IMR-90 (cell line): Measurements from ENCODE around the gene CCDC87. TPM values are rescaled to one million over a fixed set of nuclear protein-coding genes. Genes with fewer than 3 reads are reported as not detected.

Experiments used
- ATAC-seq: fragments of 200-7000 bp; cut with Tn5 transposase; 2 replicates; pipeline ENCODE4 v1.9.1; 2020; ENCODE audit warnings: low read depth, mild to moderate bottlenecking, moderate library complexity
- BruUV-seq: library from RNA; stranded (reverse); fragments of 400-500 nt; replicated peaks from 2 replicates; lab custom pipeline; 2021; lab: Mats Ljungman, UMichigan
- CTCF ChIA-PET: fragments of 300-600 bp; formaldehyde crosslinking; extraction: SDS; loops from one replicate; lab custom pipeline; 2021; ENCODE audit warnings: antibody characterized with exemption; lab: Yijun Ruan, JAX
- POLR2A ChIA-PET: fragments of 300-600 bp; sonication (Branson Sonifier 250); formaldehyde crosslinking; loops from one replicate; lab custom pipeline; 2022; ENCODE audit warnings: antibody characterized with exemption; ENCODE audit not compliant: unreplicated experiment; lab: Charles Lee
- DNase-seq: peaks from one replicate; pipeline ENCODE4 v3.0.0; 2013
- H2AFZ ChIP-seq: replicated peaks from 2 replicates; pipeline ENCODE3; 2013; ENCODE audit warnings: low read length, mild to moderate bottlenecking; ENCODE audit not compliant: poor library complexity
- H2AK5ac ChIP-seq: 2 replicates; pipeline ENCODE4 v1.6.1; 2013; ENCODE audit warnings: low read depth, low read length, inconsistent platforms
- H2AK9ac ChIP-seq: replicated peaks from 2 replicates; pipeline ENCODE3; 2013; ENCODE audit warnings: mild to moderate bottlenecking, low read depth, low read length, moderate library complexity; ENCODE audit not compliant: poor library complexity
- H2BK120ac ChIP-seq: 2 replicates; pipeline ENCODE4 v1.6.1; 2013; ENCODE audit warnings: low read depth, low read length, inconsistent platforms
- H2BK15ac ChIP-seq: 3 replicates; pipeline ENCODE4 v1.6.1; 2013; ENCODE audit warnings: low read depth, low read length, inconsistent platforms
- H2BK20ac ChIP-seq: 2 replicates; pipeline ENCODE4 v1.6.1; 2013; ENCODE audit warnings: low read depth, mild to moderate bottlenecking, inconsistent platforms, low read length, moderate library complexity
- H2BK5ac ChIP-seq: 2 replicates; pipeline ENCODE4 v1.6.1; 2013; ENCODE audit warnings: mild to moderate bottlenecking, low read depth, low read length, inconsistent platforms; ENCODE audit not compliant: poor library complexity, severe bottlenecking
- H3K14ac ChIP-seq: replicated peaks from 2 replicates; pipeline ENCODE4 v1.6.1; 2013; ENCODE audit warnings: low read depth, low read length, inconsistent platforms
- H3K18ac ChIP-seq: 2 replicates; pipeline ENCODE4 v1.6.1; 2013; ENCODE audit warnings: low read depth, low read length, control low read depth
- H3K23ac ChIP-seq: 2 replicates; pipeline ENCODE4 v1.6.1; 2013; ENCODE audit warnings: low read depth, low read length, inconsistent platforms
- H3K27ac ChIP-seq: 2 replicates; pipeline ENCODE4 v1.5.1; 2013; ENCODE audit warnings: mild to moderate bottlenecking, control low read depth, low read length; ENCODE audit not compliant: insufficient read depth
- H3K27me3 ChIP-seq: 2 replicates; pipeline ENCODE4 v1.6.1; 2013; ENCODE audit warnings: low read length; ENCODE audit not compliant: control insufficient read depth, insufficient read depth
- H3K36me3 ChIP-seq: 2 replicates; pipeline ENCODE4 v1.6.1; 2013; ENCODE audit warnings: low read length, mixed read lengths; ENCODE audit not compliant: control insufficient read depth, insufficient read depth
- H3K4ac ChIP-seq: 2 replicates; pipeline ENCODE4 v1.6.1; 2013; ENCODE audit warnings: low read depth, low read length, inconsistent platforms
- H3K4me1 ChIP-seq: 2 replicates; pipeline ENCODE4 v1.6.1; 2013; ENCODE audit warnings: low read length, mixed read lengths; ENCODE audit not compliant: control insufficient read depth, insufficient read depth
- H3K4me2 ChIP-seq: 2 replicates; pipeline ENCODE4 v1.6.1; 2013; ENCODE audit warnings: low read depth, mild to moderate bottlenecking, control low read depth, low read length, moderate library complexity
- H3K4me3 ChIP-seq: 2 replicates; pipeline ENCODE4 v1.5.1; 2013; ENCODE audit warnings: low read depth, mild to moderate bottlenecking, control low read depth, low read length, moderate library complexity; ENCODE audit not compliant: insufficient read depth
- H3K56ac ChIP-seq: 2 replicates; pipeline ENCODE4 v1.6.1; 2013; ENCODE audit warnings: low read length, inconsistent platforms; ENCODE audit not compliant: insufficient read depth; ENCODE audit errors: extremely low read depth
- H3K79me1 ChIP-seq, 2 experiments: 2 replicates each; pipeline ENCODE4 v1.6.1; 2013; ENCODE audit warnings: low read length in 2 of 2, inconsistent platforms in 1 of 2, low read depth in 1 of 2
- H3K9ac ChIP-seq: 2 replicates; pipeline ENCODE4 v1.6.1; 2013; ENCODE audit warnings: low read depth, low read length, control low read depth
- H3K9me1 ChIP-seq: 2 replicates; pipeline ENCODE4 v1.6.1; 2013; ENCODE audit warnings: low read length, inconsistent platforms; ENCODE audit not compliant: insufficient read depth
- H3K9me3 ChIP-seq: 2 replicates; pipeline ENCODE4 v1.6.1; 2013; ENCODE audit warnings: low read length; ENCODE audit not compliant: control insufficient read depth, insufficient read depth
- H4K20me1 ChIP-seq: 2 replicates; pipeline ENCODE4 v1.6.1; 2013; ENCODE audit warnings: low read length, inconsistent platforms; ENCODE audit not compliant: insufficient read depth
- H4K5ac ChIP-seq: 2 replicates; pipeline ENCODE4 v1.6.1; 2013; ENCODE audit warnings: mild to moderate bottlenecking, low read depth, low read length, control low read depth
- H4K8ac ChIP-seq, 2 experiments: 2 replicates each; pipeline ENCODE4 v1.6.1; 2013; ENCODE audit warnings: low read depth in 2 of 2, low read length in 2 of 2, control low read depth in 1 of 2, inconsistent platforms in 1 of 2
- H4K91ac ChIP-seq: 2 replicates; pipeline ENCODE4 v1.6.1; 2013; ENCODE audit warnings: low read depth, low read length, inconsistent platforms; ENCODE audit not compliant: insufficient read depth
- BHLHE40 ChIP-seq: fragments of 150-350 bp; IDR thresholded peaks from 2 replicates; pipeline ENCODE4 v1.6.1; 2016; ENCODE audit warnings: mild to moderate bottlenecking, low read depth, low read length
- CEBPB ChIP-seq: IDR thresholded peaks from 2 replicates; pipeline ENCODE4 v1.6.1; 2012; ENCODE audit warnings: low read depth, low read length, improper control_type of control experiment
- CHD1 ChIP-seq: IDR thresholded peaks from 2 replicates; pipeline ENCODE4 v1.6.1; 2012; ENCODE audit warnings: low read depth, low read length, improper control_type of control experiment
- CTCF ChIP-seq: conservative IDR thresholded peaks from 2 replicates; pipeline ENCODE4 v1.5.1; 2012; ENCODE audit warnings: mild to moderate bottlenecking, low read depth, low read length, improper control_type of control experiment
- ELK1 ChIP-seq: fragments of 150-350 bp; IDR thresholded peaks from 2 replicates; pipeline ENCODE4 v1.6.1; 2016; ENCODE audit warnings: low read depth, mild to moderate bottlenecking, low read length, moderate library complexity, borderline replicate concordance
- FOS ChIP-seq: fragments of 150-350 bp; IDR thresholded peaks from 2 replicates; pipeline ENCODE4 v1.6.1; 2016; ENCODE audit warnings: low read depth, low read length
- MAFK ChIP-seq: IDR thresholded peaks from 2 replicates; pipeline ENCODE4 v1.6.1; 2012; ENCODE audit warnings: low read depth, low read length, improper control_type of control experiment
- MAZ ChIP-seq: IDR thresholded peaks from 2 replicates; pipeline ENCODE4 v1.6.1; 2012; ENCODE audit warnings: low read depth, mild to moderate bottlenecking, low read length, improper control_type of control experiment, moderate library complexity, borderline replicate concordance
- MXI1 ChIP-seq: IDR thresholded peaks from 2 replicates; pipeline ENCODE4 v1.6.1; 2012; ENCODE audit warnings: low read depth, mild to moderate bottlenecking, low read length, moderate library complexity, borderline replicate concordance
- NFE2L2 ChIP-seq: fragments of 150-350 bp; IDR thresholded peaks from 2 replicates; pipeline ENCODE4 v1.6.1; 2016; ENCODE audit warnings: low read depth, mild to moderate bottlenecking, low read length
- POLR2A ChIP-seq: IDR thresholded peaks from 2 replicates; pipeline ENCODE4 v1.6.1; 2012; ENCODE audit warnings: mild to moderate bottlenecking, low read depth, low read length
- RAD21 ChIP-seq: IDR thresholded peaks from 2 replicates; pipeline ENCODE4 v1.6.1; 2012; ENCODE audit warnings: low read length, improper control_type of control experiment
- RCOR1 ChIP-seq: IDR thresholded peaks from 2 replicates; pipeline ENCODE4 v1.6.1; 2012; ENCODE audit warnings: mild to moderate bottlenecking, low read length, improper control_type of control experiment; ENCODE audit not compliant: insufficient replicate concordance
- RFX5 ChIP-seq: IDR thresholded peaks from 2 replicates; pipeline ENCODE4 v1.8.0; 2012; ENCODE audit warnings: low read depth, mild to moderate bottlenecking, low read length, moderate library complexity
- SMC3 ChIP-seq: fragments of 150-350 bp; IDR thresholded peaks from 2 replicates; pipeline ENCODE4 v1.6.1; 2016; ENCODE audit warnings: low read depth, mild to moderate bottlenecking, antibody characterized with exemption, low read length, moderate library complexity
- USF2 ChIP-seq: fragments of 150-350 bp; IDR thresholded peaks from 2 replicates; pipeline ENCODE4 v1.6.1; 2017; ENCODE audit warnings: mild to moderate bottlenecking, antibody characterized with exemption, low read length, low read depth
- WGBS, 2 experiments: methylation state at CpG; one replicate each; pipeline versions ENCODE4 v1.1.5 to v1.1.7; 2013; ENCODE audit warnings: missing lambda C conversion rate in 2 of 2; ENCODE audit not compliant: insufficient read length in 1 of 2; ENCODE audit errors: extremely low coverage in 2 of 2; 5-methylcytosine and 5-hydroxymethylcytosine counted together
- dilution Hi-C: fragments of 300-500 bp; cut with HindIII; formaldehyde crosslinking; loops from one replicate; pipeline ENCODE4 v1.14.3; 2018; ENCODE audit warnings: low sequenced_read_pairs; ENCODE audit not compliant: unreplicated experiment
- in situ Hi-C: fragments of 300-500 bp; cut with MboI; formaldehyde crosslinking; loops from 3 replicates; pipeline ENCODE4 v1.14.3; 2019; ENCODE audit warnings: low sequenced_read_pairs, inconsistent platforms, mixed read lengths
- intact Hi-C: fragments of 100-400 bp; cut with micrococcal nuclease; formaldehyde crosslinking; loops from 2 replicates; pipeline ENCODE4 v1.10.0; 2022
- polyA plus RNA-seq, 3 experiments: library from polyadenylated mRNA; depleted of rRNA; stranded (reverse); fragments of >200 nt; gene quantifications; 2 replicates each; pipeline ENCODE4 v1.2.3, GENCODE V29; 2012; ENCODE audit warnings: low replicate concordance in 1 of 3
- total RNA-seq: library from RNA; depleted of rRNA; stranded (reverse); fragments of >200 nt; gene quantifications from 2 replicates; pipeline ENCODE4 v1.2.3, GENCODE V29; 2012

The CCDC87 gene
- total and polyA plus RNA-seq, 2 of the 4 experiments (the other 2 are of a cell fraction): 0.18 to 0.19 TPM

- Histone ChIP-seq H2BK20ac (no peak overlapping the region), H2BK5ac (peak overlapping the region; percentile 75), H3K23ac (peak overlapping the region; percentile 87; the same call in 1 of the 2 replicates), H3K4me1 (peaks cover 11% of the 10 kb centered on the region), H3K18ac (peak overlapping the region; percentile 25; the same call in 1 of the 2 replicates), H3K9me1 (peaks cover 19% of the 10 kb centered on the region), H3K4me2 (peak overlapping the region; percentile 89), H3K27me3 (no peaks in the 10 kb centered on the region), H3K27ac (peak overlapping the region; percentile 85), H3K79me1 (peaks cover 23 to 35% of the 10 kb centered on the region in 2 experiments), H2AFZ (peak overlapping the region; percentile 99), H4K8ac (peak overlapping the region; percentile 71 to 96), H2BK15ac (peak overlapping the region; percentile 18; the same call in 1 of the 3 replicates), H2BK120ac (peak overlapping the region; percentile 20; the same call in 1 of the 2 replicates), H3K4ac (peak overlapping the region; percentile 90), H2AK5ac (peak overlapping the region; percentile 46; the same call in 1 of the 2 replicates), H3K56ac (peak overlapping the region; percentile 79), H4K5ac (peak overlapping the region; percentile 58), H3K14ac (peak overlapping the region; percentile 95), H2AK9ac (peak overlapping the region; percentile 90), H3K36me3 (peaks cover 2% of the 10 kb centered on the region; the same call in 1 of the 2 replicates), H4K20me1 (no peaks in the 10 kb centered on the region), H4K91ac (peak overlapping the region; percentile 75), H3K9me3 (no peaks in the 10 kb centered on the region), H3K4me3 (peak overlapping the region; percentile 71), H3K9ac (peak overlapping the region; percentile 93)
- in situ Hi-C loops (no loop called here), dilution Hi-C loops (no loop called here), intact Hi-C loops (no loop called here)
- DNase-seq (no peak), ATAC-seq (0 out of 2 replicates have a peak, but pooled peaks have one; percentile 1)
- 6% methylated on average over 10 of the region's 12 CpGs; no CpG with 5 or more reads in 1 of the 2 experiments for WGBS, 2 experiments
- TF ChIP-seq MAFK (no peak), RCOR1 (no peak), USF2 (no peak), MAZ (no peak), RAD21 (no peak), SMC3 (no peak), MXI1 (no peak), POLR2A (no peak), ELK1 (no peak), NFE2L2 (no peak), BHLHE40 (no peak), CTCF (no peak), CHD1 (no peak), CEBPB (no peak), FOS (no peak), RFX5 (no peak)
- CTCF ChIA-PET: interaction anchor here (0.5 to 1.1 kb wide), 3 partner anchors 14 to 44 kb away, joined by 4 to 5 read pairs (median 5); no protein-coding TSS in a partner anchor
- BruUV-seq: no TSS peak
- POLR2A ChIA-PET: no interaction called here
Observed at GRCh38 chr11:66593303-66593635, 406 bp upstream of the CCDC87 start.
